ENCODE data around the gene CTNNAL1.

GRCh38 chr9:108904161-108904560 lies 109.1 kb downstream of the CTNNAL1 start:
- TF ChIP-seq TAF1 (IDR thresholded peaks at IDR 0.05; ENCODE audit: borderline replicate concordance, low read depth, low read length) (no peak), NFIC (IDR thresholded peaks at IDR 0.05; ENCODE audit: borderline replicate concordance) (no peak)

Measured in SK-N-SH (cell line).